Endothelial cell of umbilical vein (primary cell): Measurements from ENCODE around the gene CRB1.

Source experiments
- POLR2A ChIP-seq: IDR thresholded peaks from 2 replicates; pipeline ENCODE4 v1.6.1; 2012; ENCODE audit warnings: low read depth, mild to moderate bottlenecking, control low read depth, low read length
- TF ChIP-seq, protein P1 (sequence below), 2 donors: IDR thresholded peaks; 1 replicate in 1 of 2; 2 replicates in 1 of 2; pipeline ENCODE4 v1.5.1; 2011; ENCODE audit warnings: low read length in 2 of 2, mild to moderate bottlenecking in 2 of 2, moderate library complexity in 2 of 2, control low read depth in 1 of 2, inconsistent platforms in 1 of 2, low read depth in 1 of 2; ENCODE audit not compliant: insufficient read depth in 1 of 2; ENCODE audit errors: extremely low read depth in 1 of 2

DNA sequence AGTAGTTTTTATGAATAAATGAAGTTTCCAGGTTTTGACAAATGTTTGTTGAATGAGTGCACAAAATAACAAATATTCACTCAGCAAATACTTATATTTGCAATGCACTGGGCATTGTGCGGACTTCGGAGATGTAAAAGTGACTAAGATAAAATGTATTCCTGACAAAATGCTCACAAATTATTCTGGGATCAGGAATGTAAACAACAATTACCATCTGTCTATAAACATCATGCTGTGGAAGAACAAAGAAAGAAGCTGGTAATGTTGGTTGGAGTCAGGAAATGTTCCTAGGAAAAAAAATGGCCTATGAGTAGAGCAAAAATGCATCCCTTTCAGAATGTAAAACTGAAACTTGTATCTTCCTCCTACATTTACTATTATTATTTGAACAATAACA, 68.5 kb downstream of the CRB1 start:
- no peak for TF ChIP-seq POLR2A
- TF ChIP-seq, protein P1, sequence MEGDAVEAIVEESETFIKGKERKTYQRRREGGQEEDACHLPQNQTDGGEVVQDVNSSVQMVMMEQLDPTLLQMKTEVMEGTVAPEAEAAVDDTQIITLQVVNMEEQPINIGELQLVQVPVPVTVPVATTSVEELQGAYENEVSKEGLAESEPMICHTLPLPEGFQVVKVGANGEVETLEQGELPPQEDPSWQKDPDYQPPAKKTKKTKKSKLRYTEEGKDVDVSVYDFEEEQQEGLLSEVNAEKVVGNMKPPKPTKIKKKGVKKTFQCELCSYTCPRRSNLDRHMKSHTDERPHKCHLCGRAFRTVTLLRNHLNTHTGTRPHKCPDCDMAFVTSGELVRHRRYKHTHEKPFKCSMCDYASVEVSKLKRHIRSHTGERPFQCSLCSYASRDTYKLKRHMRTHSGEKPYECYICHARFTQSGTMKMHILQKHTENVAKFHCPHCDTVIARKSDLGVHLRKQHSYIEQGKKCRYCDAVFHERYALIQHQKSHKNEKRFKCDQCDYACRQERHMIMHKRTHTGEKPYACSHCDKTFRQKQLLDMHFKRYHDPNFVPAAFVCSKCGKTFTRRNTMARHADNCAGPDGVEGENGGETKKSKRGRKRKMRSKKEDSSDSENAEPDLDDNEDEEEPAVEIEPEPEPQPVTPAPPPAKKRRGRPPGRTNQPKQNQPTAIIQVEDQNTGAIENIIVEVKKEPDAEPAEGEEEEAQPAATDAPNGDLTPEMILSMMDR (IDR thresholded peaks at IDR 0.05; ENCODE audit: extremely low read depth in 1 of 2, insufficient read depth in 1 of 2, low read depth in 1 of 2, low read length in 2 of 2), result no peak
